ENCODE data around the gene LRRC17. TPM values are rescaled to one million over a fixed set of nuclear protein-coding genes. Genes with fewer than 3 reads are reported as not detected.

Gene LRRC17
- total and polyA plus RNA-seq, 2 of the 4 experiments (the other 2 are of a cell fraction) = 250 to 280 TPM

DNA sequence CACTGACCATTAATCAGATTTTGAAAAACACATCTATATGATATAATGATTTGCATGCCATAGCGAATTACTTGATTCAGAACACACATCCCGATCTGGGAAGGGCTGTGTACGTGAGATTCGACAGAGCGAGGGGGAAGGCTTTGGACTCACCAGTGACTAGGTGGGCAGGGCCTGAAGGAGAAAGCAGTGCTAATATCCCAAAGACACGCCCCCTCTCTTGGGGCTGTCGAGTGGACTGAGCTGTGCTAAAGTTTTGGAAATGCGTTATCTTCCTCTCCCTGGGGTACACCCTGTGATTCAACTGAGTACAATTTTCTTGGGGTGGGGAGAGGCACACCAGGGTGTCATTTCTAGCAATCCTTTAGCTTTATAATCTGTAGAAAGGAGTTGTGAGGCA is 1.8 kb downstream of the LRRC17 start:
- no TSS peak for BruUV-seq (replicated peaks)
- no CpG with 5 or more reads among the region's 8 CpGs for WGBS, 2 experiments (ENCODE audit: extremely low coverage in 2 of 2, insufficient read length in 1 of 2)
- POLR2A ChIA-PET (ENCODE audit: unreplicated experiment) = interaction anchor here (0.6 kb wide), 1 partner anchor 39 kb away, joined by 3 read pairs; no protein-coding TSS in a partner anchor

More for the DNA sequence above, 1.8 kb downstream of the LRRC17 start:
- H3K14ac ChIP-seq (replicated peaks; ENCODE audit: low read depth, low read length) = peak overlapping the region; percentile 93
- peaks cover 13% of the 10 kb centered on the region for H3K4me1 ChIP-seq (ENCODE audit: control insufficient read depth, insufficient read depth, low read length)
- H4K5ac ChIP-seq (ENCODE audit: low read depth, low read length) = peak overlapping the region; percentile 8; the same call in 1 of the 2 replicates
- peak overlapping the region; percentile 49; the same call in 1 of the 2 replicates for H3K18ac ChIP-seq (ENCODE audit: low read depth, low read length)
- H2BK5ac ChIP-seq (ENCODE audit: low read depth, low read length, poor library complexity, severe bottlenecking) = peak overlapping the region; percentile 98
- no peaks in the 10 kb centered on the region for H3K27me3 ChIP-seq (ENCODE audit: control insufficient read depth, insufficient read depth, low read length)
- peak overlapping the region; percentile 51 to 83; a peak in 2 of 4 replicates for H4K8ac ChIP-seq (ENCODE audit: low read depth in 2 of 2, low read length in 2 of 2)
- dilution Hi-C loops (cut with HindIII; ENCODE audit: low sequenced_read_pairs, unreplicated experiment) = no loop called here
- in situ Hi-C loops (cut with MboI; ENCODE audit: low sequenced_read_pairs) = no loop called here
- peaks cover 6 to 40% of the 10 kb centered on the region in 2 experiments; a peak in 3 of 4 replicates for H3K79me1 ChIP-seq (ENCODE audit: low read depth in 1 of 2, low read length in 2 of 2)
- TF ChIP-seq MAZ (IDR thresholded peaks at IDR 0.05; ENCODE audit: borderline replicate concordance, low read depth, low read length) (0 out of 2 replicates have a peak, but pooled peaks have one; percentile 18), RFX5 (IDR thresholded peaks at IDR 0.05; ENCODE audit: low read depth, low read length) (no peak), MAFK (IDR thresholded peaks at IDR 0.05; ENCODE audit: low read depth, low read length) (no peak), POLR2A (IDR thresholded peaks at IDR 0.05; ENCODE audit: low read depth, low read length) (peak; percentile 73)
- TF ChIP-seq, protein P1, sequence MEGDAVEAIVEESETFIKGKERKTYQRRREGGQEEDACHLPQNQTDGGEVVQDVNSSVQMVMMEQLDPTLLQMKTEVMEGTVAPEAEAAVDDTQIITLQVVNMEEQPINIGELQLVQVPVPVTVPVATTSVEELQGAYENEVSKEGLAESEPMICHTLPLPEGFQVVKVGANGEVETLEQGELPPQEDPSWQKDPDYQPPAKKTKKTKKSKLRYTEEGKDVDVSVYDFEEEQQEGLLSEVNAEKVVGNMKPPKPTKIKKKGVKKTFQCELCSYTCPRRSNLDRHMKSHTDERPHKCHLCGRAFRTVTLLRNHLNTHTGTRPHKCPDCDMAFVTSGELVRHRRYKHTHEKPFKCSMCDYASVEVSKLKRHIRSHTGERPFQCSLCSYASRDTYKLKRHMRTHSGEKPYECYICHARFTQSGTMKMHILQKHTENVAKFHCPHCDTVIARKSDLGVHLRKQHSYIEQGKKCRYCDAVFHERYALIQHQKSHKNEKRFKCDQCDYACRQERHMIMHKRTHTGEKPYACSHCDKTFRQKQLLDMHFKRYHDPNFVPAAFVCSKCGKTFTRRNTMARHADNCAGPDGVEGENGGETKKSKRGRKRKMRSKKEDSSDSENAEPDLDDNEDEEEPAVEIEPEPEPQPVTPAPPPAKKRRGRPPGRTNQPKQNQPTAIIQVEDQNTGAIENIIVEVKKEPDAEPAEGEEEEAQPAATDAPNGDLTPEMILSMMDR (conservative IDR thresholded peaks at IDR 0.05; ENCODE audit: low read depth, low read length) = no peak
- peak overlapping the region; percentile 48 for H4K91ac ChIP-seq (ENCODE audit: insufficient read depth, low read depth, low read length)
- DNase-seq = peak; percentile 93
- H2BK20ac ChIP-seq (ENCODE audit: low read depth, low read length) = peak overlapping the region; percentile 64; the same call in 1 of the 2 replicates
- no peaks in the 10 kb centered on the region for H3K9me3 ChIP-seq (ENCODE audit: control insufficient read depth, insufficient read depth, low read length)
- peak overlapping the region; percentile 88 for H2AFZ ChIP-seq (replicated peaks; ENCODE audit: low read length, poor library complexity)
- ATAC-seq (ENCODE audit: low read depth) = peak; percentile 86
- H2AK9ac ChIP-seq (replicated peaks; ENCODE audit: low read depth, low read length, poor library complexity) = peak overlapping the region; percentile 47
- peak overlapping the region; percentile 75; the same call in 1 of the 2 replicates for H2BK120ac ChIP-seq (ENCODE audit: low read depth, low read length)
- H4K20me1 ChIP-seq (ENCODE audit: insufficient read depth, low read length) = no peaks in the 10 kb centered on the region; the same call in 1 of the 2 replicates
- intact Hi-C loops (cut with micrococcal nuclease) = loop anchor here (5.0 kb wide), 2 partner anchors 42 to 152 kb away; no protein-coding TSS in a partner anchor
- peak overlapping the region; percentile 6; the same call in 1 of the 2 replicates for H2AK5ac ChIP-seq (ENCODE audit: low read depth, low read length)
- H3K4me2 ChIP-seq (ENCODE audit: low read depth, low read length) = peak overlapping the region; percentile 99
- H3K4ac ChIP-seq (ENCODE audit: low read depth, low read length) = peak overlapping the region; percentile 83
- H2BK15ac ChIP-seq (ENCODE audit: low read depth, low read length) = peak overlapping the region; percentile 10; the same call in 2 of the 3 replicates
- peak overlapping the region; percentile 93 for H3K9ac ChIP-seq (ENCODE audit: low read depth, low read length)
- H3K4me3 ChIP-seq (ENCODE audit: insufficient read depth, low read depth, low read length) = peak overlapping the region; percentile 93
- peak overlapping the region; percentile 79 for H3K23ac ChIP-seq (ENCODE audit: low read depth, low read length)
- CTCF ChIA-PET = interaction anchor here (0.7 kb wide), 1 partner anchor 148 kb away, joined by 3 read pairs; no protein-coding TSS in a partner anchor
- peaks cover 11% of the 10 kb centered on the region for H3K9me1 ChIP-seq (ENCODE audit: insufficient read depth, low read length)
- H3K56ac ChIP-seq (ENCODE audit: extremely low read depth, insufficient read depth, low read length) = peak overlapping the region; percentile 19
- peak overlapping the region; percentile 80; the same call in 1 of the 2 replicates for H3K27ac ChIP-seq (ENCODE audit: insufficient read depth, low read length)
- H3K36me3 ChIP-seq (ENCODE audit: control insufficient read depth, insufficient read depth, low read length) = no peaks in the 10 kb centered on the region

Measured in IMR-90 (cell line).